D721Med (cell line): Measurements from ENCODE around the gene SCYGR1.

Experiments used
- DNase-seq: peaks from one replicate; pipeline ENCODE4 v3.0.0; 2011; ENCODE audit warnings: low spot score; ENCODE audit not compliant: insufficient read length
- FAIRE-seq: peaks from 2 replicates; lab custom pipeline; 2011; peaks lifted over from hg19 to GRCh38; lab: Jason Lieb, UNC
- TF ChIP-seq, protein P1 (sequence below): IDR thresholded peaks from 2 replicates; pipeline ENCODE4 v1.5.1; 2012; ENCODE audit warnings: mild to moderate bottlenecking, control low read depth; ENCODE audit not compliant: insufficient read depth; ENCODE audit errors: missing control alignments

The SCYGR1 gene

DNA sequence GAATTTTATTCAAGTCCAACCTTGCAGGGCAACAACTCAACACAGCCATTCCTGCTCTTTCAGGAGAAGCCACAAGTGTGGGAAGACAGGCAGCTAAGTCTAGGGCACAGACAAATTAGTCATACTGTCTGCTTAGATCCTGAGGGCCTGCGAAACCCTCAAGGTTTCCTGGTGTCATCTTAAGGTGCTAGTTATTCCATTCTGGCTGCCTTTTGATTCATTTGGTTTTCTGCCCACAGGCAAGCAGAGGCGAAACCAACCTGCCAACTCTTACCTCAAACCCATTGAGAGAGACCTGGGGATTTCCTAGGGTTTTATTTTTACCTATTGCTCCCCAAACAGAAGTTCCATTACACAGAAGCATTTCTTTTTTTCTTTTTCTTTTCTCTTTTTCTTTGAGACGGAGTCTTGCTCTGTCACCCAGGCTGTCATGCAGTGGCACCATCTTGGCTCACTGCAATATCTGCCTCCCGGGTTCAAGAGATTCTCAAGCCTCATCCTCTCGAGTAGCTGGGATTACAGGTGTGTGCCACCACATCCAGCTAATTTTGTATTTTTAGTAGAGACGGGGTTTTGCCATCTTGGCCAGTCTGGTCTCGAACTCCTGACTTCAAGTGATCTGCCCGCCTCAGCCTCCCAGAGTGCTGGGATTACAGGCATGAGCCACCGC lies 23.7 kb upstream of the SCYGR1 start:
- TF ChIP-seq, protein P1, sequence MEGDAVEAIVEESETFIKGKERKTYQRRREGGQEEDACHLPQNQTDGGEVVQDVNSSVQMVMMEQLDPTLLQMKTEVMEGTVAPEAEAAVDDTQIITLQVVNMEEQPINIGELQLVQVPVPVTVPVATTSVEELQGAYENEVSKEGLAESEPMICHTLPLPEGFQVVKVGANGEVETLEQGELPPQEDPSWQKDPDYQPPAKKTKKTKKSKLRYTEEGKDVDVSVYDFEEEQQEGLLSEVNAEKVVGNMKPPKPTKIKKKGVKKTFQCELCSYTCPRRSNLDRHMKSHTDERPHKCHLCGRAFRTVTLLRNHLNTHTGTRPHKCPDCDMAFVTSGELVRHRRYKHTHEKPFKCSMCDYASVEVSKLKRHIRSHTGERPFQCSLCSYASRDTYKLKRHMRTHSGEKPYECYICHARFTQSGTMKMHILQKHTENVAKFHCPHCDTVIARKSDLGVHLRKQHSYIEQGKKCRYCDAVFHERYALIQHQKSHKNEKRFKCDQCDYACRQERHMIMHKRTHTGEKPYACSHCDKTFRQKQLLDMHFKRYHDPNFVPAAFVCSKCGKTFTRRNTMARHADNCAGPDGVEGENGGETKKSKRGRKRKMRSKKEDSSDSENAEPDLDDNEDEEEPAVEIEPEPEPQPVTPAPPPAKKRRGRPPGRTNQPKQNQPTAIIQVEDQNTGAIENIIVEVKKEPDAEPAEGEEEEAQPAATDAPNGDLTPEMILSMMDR = no peak
- DNase-seq = no peak
- no peak for FAIRE-seq

DNA sequence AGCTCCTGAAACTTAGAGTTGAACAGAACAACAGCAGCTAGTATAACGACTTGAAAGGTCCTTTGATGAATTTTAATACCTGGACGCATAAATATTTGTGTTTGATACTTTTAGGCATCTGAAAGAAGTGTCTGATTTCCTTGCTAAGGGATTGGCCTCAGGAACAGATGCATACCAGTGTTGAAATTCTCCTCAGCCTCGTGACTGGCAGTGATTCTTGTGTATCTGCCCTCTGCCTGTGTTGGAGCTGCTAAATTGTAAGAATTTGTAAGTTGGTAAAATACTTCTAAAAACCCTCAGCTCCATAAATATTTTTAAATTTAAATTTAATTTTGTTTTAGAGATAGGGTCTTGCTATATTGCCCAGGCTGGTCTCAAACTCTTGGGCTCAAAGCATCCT lies 22.4 kb upstream of the SCYGR1 start:
- DNase-seq (no peak), FAIRE-seq (no peak)
- TF ChIP-seq, protein P1 = no peak

DNA sequence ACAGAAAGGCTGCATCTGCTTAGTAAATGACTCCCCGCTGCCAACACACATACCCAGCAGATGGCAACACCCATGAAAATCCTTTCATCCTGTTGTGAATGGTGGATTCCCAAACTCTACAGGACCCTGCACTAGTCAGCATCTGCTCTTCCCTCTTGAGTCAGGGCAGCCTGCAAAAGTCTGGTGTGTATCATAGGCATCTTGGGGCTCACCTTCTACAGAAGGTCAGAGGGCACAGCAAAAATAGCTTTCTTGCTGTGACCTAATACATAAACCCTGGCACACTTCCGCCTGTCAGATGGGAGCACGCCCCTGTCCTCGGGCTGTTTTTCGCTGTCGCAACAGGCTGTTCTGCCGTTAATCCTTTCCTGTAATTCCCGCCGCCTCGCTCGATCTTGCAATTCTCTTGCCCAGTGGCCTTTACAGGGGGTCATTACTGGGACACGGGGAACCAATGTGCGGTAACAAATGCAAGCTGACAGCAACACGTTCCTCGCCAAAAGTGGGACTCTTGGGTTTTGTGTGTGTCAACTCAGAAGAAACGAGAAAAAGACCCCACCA lies 19.9 kb upstream of the SCYGR1 start:
- TF ChIP-seq, protein P1 = no peak
- no peak for DNase-seq
- FAIRE-seq = no peak

DNA sequence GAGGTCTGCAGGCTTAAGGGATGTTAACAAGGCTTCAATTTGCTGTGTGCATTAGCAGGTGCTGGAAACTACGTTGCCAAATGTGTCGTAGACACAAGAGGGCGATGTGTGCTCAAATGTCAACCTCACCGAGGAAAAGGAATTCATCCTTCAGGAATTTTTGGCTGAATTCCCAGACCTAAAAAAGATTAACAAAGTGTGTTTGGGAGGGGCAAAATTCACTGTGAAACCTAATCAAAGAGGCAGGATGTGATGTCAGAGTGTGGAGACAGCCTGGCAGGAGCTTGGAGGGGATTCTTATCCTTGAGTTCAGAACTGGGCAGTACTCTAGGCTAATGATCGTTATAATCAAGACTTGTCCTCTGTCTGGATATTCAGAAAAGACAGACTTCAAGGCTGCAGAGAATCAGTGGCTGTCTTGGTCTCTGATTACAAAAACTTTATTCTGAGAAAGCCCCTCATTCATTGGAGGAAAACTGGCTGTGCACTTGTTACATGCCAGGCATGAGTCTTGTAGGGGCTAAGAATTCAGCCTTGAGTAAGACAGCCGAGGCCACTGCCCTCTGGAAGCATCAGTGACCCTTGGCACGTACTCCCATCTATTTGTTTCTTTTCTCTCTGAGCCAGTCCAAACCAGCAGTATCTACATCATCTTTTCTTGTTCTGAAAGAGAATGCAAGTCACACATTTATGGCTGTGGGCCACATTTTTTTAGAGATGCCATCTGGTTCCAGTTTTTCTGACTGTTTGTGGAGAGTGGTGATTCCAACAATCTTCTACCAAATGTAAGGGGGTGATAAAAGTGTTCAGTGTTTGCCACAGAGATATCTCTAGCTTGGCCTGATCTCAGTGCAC lies 18.7 kb upstream of the SCYGR1 start:
- TF ChIP-seq, protein P1 = peak; percentile 83
- FAIRE-seq (no peak), DNase-seq (peak; percentile 46)

DNA sequence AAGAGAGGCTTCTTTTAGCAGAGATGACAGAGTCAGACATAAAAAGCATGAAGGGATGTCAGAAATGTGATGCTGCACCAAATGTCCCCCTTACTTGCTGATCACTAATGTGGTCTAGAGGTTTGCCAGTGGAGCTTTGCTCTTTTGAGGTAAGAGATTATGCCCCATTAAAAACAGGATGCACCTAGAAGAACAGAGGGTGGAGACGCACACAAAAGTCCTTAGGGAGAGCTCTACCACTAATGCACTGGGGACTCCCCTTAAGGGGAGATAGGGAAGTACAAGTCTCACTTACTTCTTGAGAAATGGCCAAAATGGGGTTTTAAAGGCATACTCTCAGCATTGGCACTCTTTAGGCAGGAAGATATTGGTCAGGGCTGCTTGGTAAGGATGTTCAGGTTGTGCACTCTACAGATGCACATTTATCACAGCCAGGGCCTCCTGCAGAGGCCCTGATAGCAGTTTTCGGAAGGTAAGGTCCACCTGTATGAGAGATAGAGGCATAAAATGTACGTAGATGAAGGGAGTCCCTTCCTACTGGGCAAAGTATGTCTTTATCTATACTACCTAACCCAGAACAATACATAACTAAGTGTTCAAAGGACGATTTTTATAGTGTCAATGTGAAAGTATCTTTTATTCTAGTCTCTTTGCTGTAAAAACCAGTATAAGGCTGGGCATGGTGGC lies 17.0 kb upstream of the SCYGR1 start:
- FAIRE-seq (no peak), DNase-seq (no peak)
- TF ChIP-seq, protein P1 = no peak

DNA sequence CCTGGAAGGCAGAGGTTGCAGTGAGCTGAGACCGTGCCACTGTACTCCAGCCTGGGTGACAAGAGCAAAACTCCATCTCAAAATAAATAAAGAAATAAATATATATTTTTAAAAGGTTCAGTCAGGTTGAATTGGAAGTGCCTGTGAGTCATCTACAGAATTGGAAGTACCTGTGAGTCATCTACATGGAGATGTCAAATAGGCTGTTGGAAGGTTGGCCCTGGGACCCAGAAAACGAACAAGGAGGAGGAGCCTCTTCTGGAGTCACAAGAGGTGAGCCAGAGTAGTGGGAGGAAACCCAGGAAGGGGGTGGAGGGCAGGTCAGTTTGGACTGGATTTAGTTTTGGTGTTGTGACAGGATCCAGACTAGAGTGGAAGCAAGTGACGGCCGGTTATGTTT lies 15.2 kb upstream of the SCYGR1 start:
- DNase-seq (no peak), FAIRE-seq (no peak)
- TF ChIP-seq, protein P1 = no peak
